NB4 (cell line): Measurements from ENCODE around the gene TMEM17.

Experiments
- DNase-seq: peaks from one replicate; pipeline ENCODE4 v3.0.0; 2010; ENCODE audit warnings: low read depth
- H3K4me3 ChIP-seq: one replicate; pipeline ENCODE4 v1.5.1; 2011; ENCODE audit warnings: mild to moderate bottlenecking, low read depth, low read length, moderate library complexity
- MAX ChIP-seq: IDR thresholded peaks from 2 replicates; pipeline ENCODE4 v1.6.1; 2011; ENCODE audit warnings: low read depth, low read length
- MYC ChIP-seq: IDR thresholded peaks from 2 replicates; pipeline ENCODE4 v1.6.1; 2011; ENCODE audit warnings: low read depth, low read length
- POLR2A ChIP-seq: IDR thresholded peaks from 2 replicates; pipeline ENCODE4 v1.6.1; 2011; ENCODE audit warnings: mild to moderate bottlenecking; ENCODE audit not compliant: insufficient read length; ENCODE audit errors: extremely low read depth
- TF ChIP-seq, protein P1 (sequence below): IDR thresholded peaks from one replicate; pipeline ENCODE4 v1.5.1; 2012; ENCODE audit warnings: low read depth, low read length

TMEM17 gene

DNA sequence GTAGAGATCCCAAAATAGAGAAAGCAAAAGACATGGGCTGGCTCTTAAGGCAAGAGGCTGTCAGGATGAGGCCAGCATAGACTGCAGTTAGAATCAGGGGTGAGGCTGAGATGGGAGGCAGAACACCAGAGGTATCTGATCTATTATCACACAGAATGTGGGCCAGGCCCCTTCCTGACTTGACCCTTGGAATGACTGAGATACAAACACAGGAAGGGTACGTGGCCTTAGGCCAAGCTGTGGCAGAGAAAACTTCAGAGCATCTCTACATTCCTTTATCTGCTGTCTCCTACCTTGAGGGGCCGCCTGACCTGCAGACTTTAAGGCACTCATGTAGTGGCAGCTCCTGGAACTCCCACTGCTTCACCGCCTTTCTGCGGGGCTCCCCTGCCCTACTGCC lies 28.4 kb downstream of the TMEM17 start:
- DNase-seq, result no peak
- H3K4me3 ChIP-seq, result no peak overlapping the region
- TF ChIP-seq MAX, result no peak
- TF ChIP-seq, protein P1, sequence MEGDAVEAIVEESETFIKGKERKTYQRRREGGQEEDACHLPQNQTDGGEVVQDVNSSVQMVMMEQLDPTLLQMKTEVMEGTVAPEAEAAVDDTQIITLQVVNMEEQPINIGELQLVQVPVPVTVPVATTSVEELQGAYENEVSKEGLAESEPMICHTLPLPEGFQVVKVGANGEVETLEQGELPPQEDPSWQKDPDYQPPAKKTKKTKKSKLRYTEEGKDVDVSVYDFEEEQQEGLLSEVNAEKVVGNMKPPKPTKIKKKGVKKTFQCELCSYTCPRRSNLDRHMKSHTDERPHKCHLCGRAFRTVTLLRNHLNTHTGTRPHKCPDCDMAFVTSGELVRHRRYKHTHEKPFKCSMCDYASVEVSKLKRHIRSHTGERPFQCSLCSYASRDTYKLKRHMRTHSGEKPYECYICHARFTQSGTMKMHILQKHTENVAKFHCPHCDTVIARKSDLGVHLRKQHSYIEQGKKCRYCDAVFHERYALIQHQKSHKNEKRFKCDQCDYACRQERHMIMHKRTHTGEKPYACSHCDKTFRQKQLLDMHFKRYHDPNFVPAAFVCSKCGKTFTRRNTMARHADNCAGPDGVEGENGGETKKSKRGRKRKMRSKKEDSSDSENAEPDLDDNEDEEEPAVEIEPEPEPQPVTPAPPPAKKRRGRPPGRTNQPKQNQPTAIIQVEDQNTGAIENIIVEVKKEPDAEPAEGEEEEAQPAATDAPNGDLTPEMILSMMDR, result no peak

- DNase-seq, result no peak
- no peak for TF ChIP-seq MAX
- TF ChIP-seq, protein P1, result no peak
- no peak overlapping the region for H3K4me3 ChIP-seq
Measured at GRCh38 chr2:62475172-62476011, 30.6 kb downstream of the TMEM17 start.

GRCh38 chr2:62474176-62474575 lies 31.8 kb downstream of the TMEM17 start:
- no peak for DNase-seq
- no peak overlapping the region for H3K4me3 ChIP-seq
- TF ChIP-seq POLR2A (no peak), MYC (no peak), MAX (no peak)
- TF ChIP-seq, protein P1, result no peak

GRCh38 chr2:62473246-62473827 lies 32.7 kb downstream of the TMEM17 start:
- TF ChIP-seq POLR2A (no peak), MAX (no peak), MYC (no peak)
- TF ChIP-seq, protein P1, result no peak
- no peak for DNase-seq
- no peak overlapping the region for H3K4me3 ChIP-seq

DNA sequence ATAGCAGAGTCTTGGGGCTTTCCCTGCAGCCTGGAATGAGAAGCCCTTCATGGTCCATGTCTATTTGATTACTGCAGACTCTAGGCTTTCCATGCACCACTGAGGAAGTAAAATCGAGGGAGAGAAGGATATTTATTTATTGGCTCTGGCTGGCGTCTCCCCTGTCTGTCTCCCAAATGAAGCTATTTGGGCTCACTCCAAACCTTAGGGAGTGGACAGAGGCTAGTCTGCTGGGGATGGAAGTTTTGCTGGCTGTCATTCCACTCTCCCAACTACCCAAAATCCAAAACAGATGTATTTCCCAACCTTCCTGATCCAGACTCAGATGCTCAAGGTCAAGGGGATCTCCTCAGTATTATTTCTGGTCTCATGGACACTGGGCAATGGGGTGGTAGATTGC lies 33.7 kb downstream of the TMEM17 start:
- H3K4me3 ChIP-seq, result no peak overlapping the region
- no peak for DNase-seq
- TF ChIP-seq MYC (no peak), MAX (no peak), POLR2A (no peak)
- TF ChIP-seq, protein P1, result no peak

DNA sequence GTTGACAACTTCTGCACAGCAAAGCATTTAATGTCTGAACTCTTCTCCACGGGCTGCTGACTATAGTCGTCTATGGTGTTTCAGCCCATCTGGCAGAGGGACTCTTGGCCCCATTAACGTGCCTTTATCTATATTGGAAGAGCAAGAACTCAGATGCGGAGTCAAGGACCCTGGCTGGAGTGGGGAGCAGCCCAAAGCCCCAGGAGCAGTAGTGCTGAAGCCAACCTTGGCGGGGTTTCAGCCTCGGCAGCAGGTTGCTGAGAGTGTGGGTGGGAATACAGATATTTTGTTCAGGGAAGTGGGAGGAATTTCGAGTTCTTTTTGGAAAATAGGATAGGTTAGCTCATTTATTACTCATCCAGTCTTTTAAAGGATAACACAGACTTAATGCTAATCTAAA lies 34.2 kb downstream of the TMEM17 start:
- DNase-seq, result no peak
- TF ChIP-seq MYC (no peak), POLR2A (no peak)
- TF ChIP-seq, protein P1, result no peak
- no peak overlapping the region for H3K4me3 ChIP-seq
